Panc1 (cell line): ENCODE data around the gene EIF4ENIF1. TPM values are rescaled to one million over a fixed set of nuclear protein-coding genes. Genes with fewer than 3 reads are reported as not detected.
A peak's percentile ranks its signal among the peaks of the same experiment; 100 is the strongest.

ENCODE experiments used
- ATAC-seq: fragments of 200-7000 bp; cut with Tn5 transposase; 2 replicates; pipeline ENCODE4 v1.9.1; 2020; ENCODE audit warnings: mild to moderate bottlenecking, moderate library complexity
- BruUV-seq: library from RNA; stranded (reverse); fragments of 400-500 nt; replicated peaks from 2 replicates; lab custom pipeline; 2021; lab: Mats Ljungman, UMichigan
- CTCF ChIA-PET: fragments of 300-600 bp; sonication (Branson Sonifier 250); formaldehyde crosslinking; loops from one replicate; lab custom pipeline; 2022; ENCODE audit warnings: antibody characterized with exemption; lab: Charles Lee
- POLR2A ChIA-PET: fragments of 300-600 bp; sonication (Branson Sonifier 250); formaldehyde crosslinking; loops from one replicate; lab custom pipeline; 2022; ENCODE audit warnings: antibody characterized with exemption; lab: Charles Lee
- DNase-seq: peaks from one replicate; pipeline ENCODE4 v3.0.0-alpha.2; 2010; ENCODE audit warnings: low read depth, low spot score
- H3K27ac ChIP-seq: 2 replicates; pipeline ENCODE4 v1.5.1; 2011; ENCODE audit warnings: mild to moderate bottlenecking, low read length, inconsistent platforms
- H3K27me3 ChIP-seq: fragments of 200-500 bp; sonication (Bioruptor generic); 2 replicates; pipeline ENCODE4 v1.6.0; 2014; ENCODE audit warnings: low read length, inconsistent platforms; ENCODE audit not compliant: control insufficient read depth, insufficient read depth
- H3K36me3 ChIP-seq: fragments of 200-500 bp; sonication (Bioruptor generic); 2 replicates; pipeline ENCODE4 v1.5.1; 2014; ENCODE audit warnings: inconsistent platforms, mild to moderate bottlenecking, low read length, moderate library complexity; ENCODE audit not compliant: control insufficient read depth, insufficient read depth
- H3K4me1 ChIP-seq: 2 replicates; pipeline ENCODE4 v1.5.1; 2011; ENCODE audit warnings: inconsistent platforms, mild to moderate bottlenecking, low read length, moderate library complexity; ENCODE audit not compliant: control insufficient read depth, insufficient read depth
- H3K4me3 ChIP-seq, 2 experiments: 2 replicates each; pipeline ENCODE4 v1.5.1; 2011 to 2012; ENCODE audit warnings: low read depth in 2 of 2, low read length in 2 of 2, mild to moderate bottlenecking in 2 of 2, inconsistent platforms in 1 of 2, moderate library complexity in 1 of 2
- H3K9me3 ChIP-seq: fragments of 200-500 bp; sonication (Bioruptor generic); 2 replicates; pipeline ENCODE4 v1.5.1; 2014; ENCODE audit warnings: low read depth, mild to moderate bottlenecking, inconsistent platforms, low read length, moderate library complexity; ENCODE audit not compliant: control insufficient read depth, insufficient read depth
- POLR2AphosphoS5 ChIP-seq: IDR thresholded peaks from 2 replicates; pipeline ENCODE4 v1.6.1; 2012; ENCODE audit warnings: mild to moderate bottlenecking, low read depth, low read length, moderate library complexity
- REST ChIP-seq, 2 experiments: IDR thresholded peaks; 2 replicates each; pipeline ENCODE4 v1.6.1; 2011 to 2012; ENCODE audit warnings: low read depth in 2 of 2, control low read depth in 1 of 2, low read length in 1 of 2, mild to moderate bottlenecking in 1 of 2, moderate library complexity in 1 of 2; ENCODE audit not compliant: insufficient read depth in 1 of 2
- SIN3A ChIP-seq: IDR thresholded peaks from 2 replicates; pipeline ENCODE4 v1.6.1; 2012; ENCODE audit warnings: low read depth, mild to moderate bottlenecking, low read length, moderate library complexity, borderline replicate concordance; ENCODE audit not compliant: insufficient read depth
- TCF7L2 ChIP-seq: IDR thresholded peaks from 2 replicates; pipeline ENCODE4 v1.6.1; 2011; ENCODE audit warnings: mild to moderate bottlenecking, low read depth, low read length, inconsistent platforms
- in situ Hi-C: cut with HindIII; loops from 2 replicates; pipeline ENCODE4 v1.10.0; 2016; ENCODE audit warnings: low sequenced_read_pairs, low pct_unique_long_range_greater_than_20kb
- intact Hi-C: fragments of 100-400 bp; cut with micrococcal nuclease; formaldehyde crosslinking; loops from one replicate; pipeline ENCODE4 v1.10.0; 2022; ENCODE audit not compliant: unreplicated experiment
- total RNA-seq: library from RNA; stranded (reverse); gene quantifications from one replicate; pipeline ENCODE4 v1.2.1, GENCODE V29; 2021; ENCODE audit not compliant: unreplicated experiment
- TF ChIP-seq, protein P1 (sequence below): fragments of 450-650 bp; IDR thresholded peaks from 2 replicates; pipeline ENCODE4 v1.5.1; 2017; ENCODE audit warnings: mild to moderate bottlenecking

EIF4ENIF1 gene
- total RNA-seq, 1 experiment from 2014 or later, result 23.3 TPM

- Histone ChIP-seq H3K36me3 (peaks cover 7% of the 10 kb centered on the region; the same call in 1 of the 2 replicates), H3K4me1 (peaks cover 17% of the 10 kb centered on the region), H3K4me3 (peak overlapping the region; percentile 89 to 96), H3K9me3 (no peaks in the 10 kb centered on the region), H3K27me3 (no peaks in the 10 kb centered on the region), H3K27ac (peak overlapping the region; percentile 94)
- POLR2A ChIA-PET, result no interaction called here
- in situ Hi-C loops (no loop called here), intact Hi-C loops (no loop called here)
- BruUV-seq, result no TSS peak
- CTCF ChIA-PET, result no interaction called here
- DNase-seq, result no peak
- no peak for TF ChIP-seq SIN3A
- TF ChIP-seq, protein P1, sequence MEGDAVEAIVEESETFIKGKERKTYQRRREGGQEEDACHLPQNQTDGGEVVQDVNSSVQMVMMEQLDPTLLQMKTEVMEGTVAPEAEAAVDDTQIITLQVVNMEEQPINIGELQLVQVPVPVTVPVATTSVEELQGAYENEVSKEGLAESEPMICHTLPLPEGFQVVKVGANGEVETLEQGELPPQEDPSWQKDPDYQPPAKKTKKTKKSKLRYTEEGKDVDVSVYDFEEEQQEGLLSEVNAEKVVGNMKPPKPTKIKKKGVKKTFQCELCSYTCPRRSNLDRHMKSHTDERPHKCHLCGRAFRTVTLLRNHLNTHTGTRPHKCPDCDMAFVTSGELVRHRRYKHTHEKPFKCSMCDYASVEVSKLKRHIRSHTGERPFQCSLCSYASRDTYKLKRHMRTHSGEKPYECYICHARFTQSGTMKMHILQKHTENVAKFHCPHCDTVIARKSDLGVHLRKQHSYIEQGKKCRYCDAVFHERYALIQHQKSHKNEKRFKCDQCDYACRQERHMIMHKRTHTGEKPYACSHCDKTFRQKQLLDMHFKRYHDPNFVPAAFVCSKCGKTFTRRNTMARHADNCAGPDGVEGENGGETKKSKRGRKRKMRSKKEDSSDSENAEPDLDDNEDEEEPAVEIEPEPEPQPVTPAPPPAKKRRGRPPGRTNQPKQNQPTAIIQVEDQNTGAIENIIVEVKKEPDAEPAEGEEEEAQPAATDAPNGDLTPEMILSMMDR, result no peak
- no peak for TF ChIP-seq TCF7L2
- TF ChIP-seq POLR2AphosphoS5, result no peak
- TF ChIP-seq REST (IDR thresholded peaks at IDR 0.05; ENCODE audit: insufficient read depth in 1 of 2, low read depth in 2 of 2, low read length in 1 of 2), result no peak
- no peak for ATAC-seq
Observed at GRCh38 chr22:31400023-31400397, 89.6 kb downstream of the EIF4ENIF1 start.

DNA sequence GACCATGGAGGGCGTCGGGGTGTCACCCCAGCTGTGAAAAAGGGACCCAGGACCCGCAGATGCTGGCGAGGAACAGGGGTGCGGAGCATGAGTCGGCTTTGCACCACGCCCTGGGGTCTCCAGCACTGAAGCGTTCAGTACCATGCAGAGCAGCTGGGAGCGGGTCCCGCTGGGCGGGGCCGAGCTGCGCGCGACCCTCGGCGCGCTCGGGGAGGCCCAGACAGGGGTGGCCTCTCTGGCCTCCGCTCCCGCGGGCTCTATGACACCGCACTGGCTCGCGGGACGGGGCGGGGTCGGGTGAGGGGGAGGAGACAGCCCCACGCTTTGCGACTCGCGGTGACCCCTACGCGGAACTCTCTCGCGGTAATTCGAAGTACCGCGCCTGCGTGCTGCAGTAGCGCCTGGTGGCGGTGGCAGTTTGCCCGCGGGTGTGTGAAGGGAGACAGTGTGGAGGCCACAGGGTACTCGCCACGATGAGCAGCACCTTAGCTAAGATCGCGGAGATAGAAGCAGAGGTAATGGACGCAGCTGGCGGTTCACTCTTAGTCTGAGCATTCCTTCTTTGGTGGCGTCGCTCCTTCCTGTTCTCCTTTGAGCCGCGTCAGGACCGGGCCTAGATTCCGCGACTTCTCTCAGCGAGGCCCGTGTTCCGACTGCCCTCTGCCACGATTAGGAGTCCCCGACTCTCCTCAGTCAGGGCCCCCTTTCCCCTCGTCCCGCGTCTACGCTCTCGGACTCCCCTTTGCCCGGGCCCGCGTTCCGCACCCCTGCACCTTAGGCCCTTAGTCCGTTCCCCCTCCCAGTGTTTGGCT is 90.2 kb downstream of the EIF4ENIF1 start, which contains the start of gene DRG1:
DRG1 (plus strand) TSS at position 394 of the 812 bp plus-strand sequence; CDS start at position 474, 80 bp downstream.
- TF ChIP-seq TCF7L2 (no peak), REST (IDR thresholded peaks at IDR 0.05; ENCODE audit: insufficient read depth in 1 of 2, low read depth in 2 of 2, low read length in 1 of 2) (no peak), POLR2AphosphoS5 (peak; percentile 94), SIN3A (no peak; the same call in none of the 2 replicates)
- TF ChIP-seq, protein P1, result no peak
- intact Hi-C loops (no loop called here), in situ Hi-C loops (no loop called here)
- H3K27me3 ChIP-seq, result no peaks in the 10 kb centered on the region
- H3K4me3 ChIP-seq, result peak within 1 kb of the TSS; percentile 89 to 96
- ChIA-PET CTCF (no interaction called here), POLR2A (no interaction called here)
- H3K9me3 ChIP-seq, result no peaks in the 10 kb centered on the region
- ATAC-seq (peak; percentile 100), DNase-seq (peak; percentile 67)
- peaks cover 7% of the 10 kb centered on the region; the same call in 1 of the 2 replicates for H3K36me3 ChIP-seq
- no TSS peak for BruUV-seq
- peaks cover 17% of the 10 kb centered on the region for H3K4me1 ChIP-seq
- peak within 1 kb of the TSS; percentile 96 for H3K27ac ChIP-seq
